HG03469 (cell line): ENCODE data around the gene P2RY11.

ENCODE experiments used
- ATAC-seq: cut with Tn5 transposase; IDR thresholded peaks from one replicate; pipeline ENCODE4 v1.9.1; 2021; ENCODE audit warnings: mild to moderate bottlenecking, moderate library complexity, moderate number of reproducible peaks; ENCODE audit not compliant: unreplicated experiment

Gene P2RY11

DNA sequence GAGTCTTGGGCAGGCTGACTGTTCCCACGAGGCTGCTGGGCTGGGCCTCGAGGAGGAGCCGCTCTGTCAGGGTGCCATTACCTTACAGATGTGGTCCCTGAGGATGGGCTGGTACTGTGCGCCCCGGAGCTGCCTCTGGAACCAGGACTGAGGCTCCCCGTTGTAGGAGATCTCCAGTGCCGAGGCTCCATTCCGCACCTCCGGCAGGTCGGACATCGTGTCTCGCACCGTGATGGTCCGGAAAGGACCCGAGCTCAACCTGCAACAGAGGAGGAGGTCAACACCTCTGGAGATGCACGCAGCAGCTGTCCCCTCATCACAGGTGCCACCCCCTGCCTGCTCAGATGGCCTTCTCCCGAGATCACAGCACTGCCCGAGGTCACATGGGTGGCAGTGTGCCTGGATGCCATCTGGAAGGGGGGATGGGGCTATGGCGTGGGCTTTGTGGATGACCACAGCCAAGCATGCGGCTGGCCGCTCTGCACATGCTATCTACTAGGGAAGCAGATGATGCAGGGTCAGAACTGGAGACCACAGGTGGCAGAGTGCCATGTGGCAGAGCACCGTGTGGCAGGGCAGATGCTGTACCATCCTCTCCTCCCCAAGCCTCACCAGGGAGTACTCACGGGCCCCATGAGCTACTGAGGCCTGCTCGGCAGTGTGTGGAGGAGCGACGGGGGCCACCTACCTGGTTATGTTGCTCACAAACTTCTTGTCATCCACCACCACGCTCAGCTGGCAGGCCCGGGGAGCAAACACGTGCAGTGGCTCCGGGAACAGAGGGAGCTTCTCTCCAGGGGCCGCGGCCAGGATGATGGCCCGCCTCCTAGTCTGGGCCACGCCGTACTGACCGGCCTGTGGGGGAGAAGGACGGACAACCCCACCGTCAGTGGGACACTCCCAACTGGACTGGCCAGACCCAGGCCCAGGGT is 26.5 kb downstream of the P2RY11 start:
- no peak for ATAC-seq

DNA sequence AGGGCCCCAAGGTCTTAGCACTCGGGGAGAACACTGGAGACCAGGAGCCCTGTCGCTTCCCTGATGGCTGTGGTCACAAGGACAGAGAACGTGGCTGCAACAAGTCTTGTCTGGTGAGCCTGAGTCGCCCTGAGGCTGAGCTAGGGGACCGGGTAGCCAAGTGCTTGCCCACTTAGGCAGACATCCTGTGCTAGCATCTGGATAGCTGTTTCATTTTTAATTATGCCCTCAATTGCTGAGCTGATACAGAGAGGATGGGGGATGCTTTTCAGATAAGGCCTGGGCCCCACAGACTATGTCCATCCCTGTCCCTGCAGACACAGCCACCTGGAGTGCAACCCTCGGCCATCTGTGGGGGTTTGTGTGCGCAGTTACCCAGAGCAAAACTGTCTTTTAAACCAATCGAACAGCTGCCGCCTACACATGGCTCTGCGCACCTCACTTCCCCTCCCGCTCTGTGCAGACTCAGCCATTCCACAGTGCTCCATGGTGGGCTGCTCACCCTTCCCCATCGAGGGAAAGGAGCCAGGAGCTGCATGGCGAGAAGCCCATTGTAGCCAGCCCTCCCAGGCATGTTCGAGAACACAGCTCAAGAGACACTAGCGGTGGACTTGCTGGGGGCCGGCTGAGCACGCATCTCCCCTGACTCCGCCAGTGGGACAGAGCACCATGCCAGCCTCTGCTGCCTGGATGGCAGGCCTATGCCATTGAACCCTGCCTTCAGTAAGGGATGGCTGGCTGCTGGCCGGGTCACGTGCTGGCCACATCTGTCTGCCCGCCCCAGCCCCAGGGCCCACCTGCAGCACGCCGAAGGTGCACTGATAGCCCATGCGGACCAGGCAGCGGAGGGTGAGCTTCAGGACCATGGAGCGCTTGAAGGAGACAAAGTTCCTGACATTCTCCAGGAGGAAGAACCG is 27.6 kb downstream of the P2RY11 start:
- no peak for ATAC-seq

DNA sequence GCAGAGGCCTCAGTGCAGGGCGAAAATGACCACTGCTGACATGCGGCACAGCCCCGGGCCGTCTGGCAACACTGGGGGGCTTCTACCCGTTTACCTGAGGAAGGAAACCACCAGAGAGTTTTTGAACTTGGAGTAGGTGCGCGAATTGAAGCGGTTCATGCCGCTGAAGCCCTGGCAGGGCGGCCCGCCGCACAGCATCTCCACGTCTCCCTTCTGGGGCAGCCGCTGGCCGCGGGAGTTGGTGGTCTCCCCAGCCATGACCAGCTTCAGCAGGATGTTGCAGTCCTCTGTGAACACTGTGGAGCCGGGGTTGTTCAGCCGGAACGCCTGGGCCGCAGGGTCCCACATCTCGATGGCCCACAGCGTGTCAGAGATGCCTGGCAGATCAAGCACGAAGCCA is 28.5 kb downstream of the P2RY11 start:
- ATAC-seq, result no peak

DNA sequence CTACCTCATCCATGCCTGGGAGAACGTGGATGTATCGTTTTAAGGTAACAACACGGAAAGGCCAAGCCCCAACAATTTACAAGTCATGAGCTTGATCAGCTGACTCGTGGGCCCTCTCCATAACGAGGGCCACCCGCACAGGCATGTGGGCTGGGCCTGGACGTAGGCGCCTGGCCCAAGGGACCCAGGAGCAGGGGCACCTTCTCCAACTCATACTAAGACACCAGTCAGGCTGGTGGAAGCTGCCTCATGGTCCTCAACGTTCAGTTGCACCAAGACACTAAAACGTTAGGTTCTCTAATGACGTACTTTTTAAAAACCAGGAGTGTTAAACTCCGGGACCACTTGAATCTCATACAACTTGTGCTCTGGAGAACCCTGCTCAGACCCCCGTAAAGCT is 30.0 kb downstream of the P2RY11 start:
- no peak for ATAC-seq

DNA sequence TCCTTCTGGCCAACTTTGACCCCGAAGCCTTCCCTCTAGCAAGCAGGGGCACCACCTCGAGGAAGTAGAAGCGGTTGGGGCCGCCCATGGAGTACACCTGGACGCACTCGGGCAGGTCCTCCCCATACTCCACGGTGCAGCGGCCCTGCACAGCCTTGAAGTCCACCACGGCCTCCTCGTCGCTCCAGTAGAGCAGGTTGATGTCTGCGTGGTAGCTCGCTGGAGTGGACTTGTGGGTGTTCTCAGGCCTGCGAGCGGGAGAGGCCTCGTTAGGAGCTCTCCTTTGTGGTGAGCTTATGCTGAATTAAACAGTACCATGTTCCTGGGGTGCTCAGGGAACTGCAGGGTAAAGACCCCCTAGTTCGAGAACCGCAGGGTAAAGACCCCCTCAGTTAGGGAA is 30.5 kb downstream of the P2RY11 start:
- ATAC-seq, result no peak

DNA sequence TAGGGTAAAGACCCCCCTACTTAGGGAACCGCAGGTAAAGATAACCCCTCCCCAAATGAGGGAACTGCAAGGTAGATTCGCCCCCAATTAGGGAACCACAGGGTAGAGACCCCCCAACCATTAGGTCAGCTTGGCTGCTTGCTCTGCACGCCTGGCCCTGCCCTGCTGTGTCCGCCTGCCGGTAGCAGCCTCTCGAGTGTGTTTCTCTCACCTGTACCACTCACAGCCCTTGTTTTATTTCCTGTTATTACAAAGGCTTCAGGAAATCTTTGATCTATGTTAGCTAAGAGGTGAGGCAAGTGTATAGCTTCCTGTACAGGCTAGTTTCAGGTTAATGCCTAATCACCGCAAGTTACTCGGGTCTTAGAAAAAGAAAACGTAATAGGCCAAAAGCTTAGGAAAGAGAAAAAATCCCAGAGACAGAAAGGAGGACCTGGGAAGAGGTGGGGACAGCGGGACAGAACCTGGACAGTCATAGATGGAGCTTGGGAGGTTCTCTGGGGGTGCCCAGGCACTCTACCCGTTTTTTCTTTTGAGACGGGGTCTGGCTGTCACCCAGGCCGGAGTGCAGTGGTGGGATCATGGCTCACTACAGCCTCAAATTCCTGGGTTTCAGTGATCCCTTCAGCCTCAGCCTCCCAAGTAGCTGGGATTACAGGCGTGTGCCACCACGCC is 31.3 kb downstream of the P2RY11 start:
- no peak for ATAC-seq

DNA sequence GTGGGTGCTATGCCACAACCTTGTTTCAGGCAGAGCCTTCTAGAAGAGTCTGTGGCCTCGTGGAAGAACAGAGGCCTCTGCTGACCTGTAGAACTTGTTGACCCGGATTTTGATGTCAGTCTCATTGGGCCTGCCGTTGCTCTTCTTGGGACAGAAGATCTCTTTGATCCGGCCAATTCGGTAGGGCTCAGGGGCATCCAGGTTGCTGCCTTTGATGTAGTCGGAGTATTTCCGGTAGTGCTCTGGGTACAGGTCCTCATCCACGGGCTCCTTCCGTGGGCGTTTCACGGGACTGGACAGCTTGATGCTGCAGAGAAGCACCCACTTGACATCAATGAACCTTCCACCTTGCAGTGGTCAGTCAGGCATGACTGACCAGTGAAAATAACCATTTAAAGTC is 32.2 kb downstream of the P2RY11 start:
- no peak for ATAC-seq

DNA sequence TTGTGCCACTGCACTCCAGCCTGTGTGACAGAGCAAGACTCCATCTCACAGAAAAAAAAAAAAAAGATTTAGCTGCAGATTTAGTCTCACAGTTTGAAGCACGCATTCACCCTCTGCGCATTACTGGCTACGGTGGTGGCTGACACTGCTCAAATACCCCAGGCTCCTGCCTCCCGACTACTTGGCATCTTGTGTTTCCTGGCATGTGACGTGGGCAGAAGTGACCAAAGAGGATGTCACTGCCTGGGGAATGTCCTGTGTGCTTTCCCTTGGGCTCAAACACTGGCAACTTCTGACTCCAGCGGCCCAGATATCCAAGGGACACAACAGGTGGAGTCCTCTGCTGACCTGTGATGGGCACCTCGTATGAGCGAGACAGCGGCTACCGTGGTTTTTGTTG is 32.9 kb downstream of the P2RY11 start:
- ATAC-seq, result no peak

DNA sequence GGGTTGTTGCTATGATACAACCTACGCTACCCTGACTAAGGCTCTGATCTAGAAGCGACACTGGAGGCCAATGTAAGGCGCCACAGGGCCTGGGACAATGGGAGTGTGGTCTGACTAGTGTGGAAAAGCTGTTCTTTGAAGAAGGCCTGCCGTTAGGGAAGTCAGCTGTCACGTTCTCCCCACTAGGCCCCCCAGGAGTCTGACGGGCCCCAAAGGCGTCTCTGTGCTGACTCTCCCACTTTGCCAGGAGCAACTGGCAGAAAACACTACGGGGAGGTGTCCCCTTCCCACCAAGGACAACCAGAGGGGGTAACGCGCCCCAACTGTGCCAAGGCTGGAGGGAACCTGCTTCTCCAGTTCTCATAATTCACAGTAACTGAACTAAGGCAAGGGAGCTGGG is 33.5 kb downstream of the P2RY11 start:
- no peak for ATAC-seq

DNA sequence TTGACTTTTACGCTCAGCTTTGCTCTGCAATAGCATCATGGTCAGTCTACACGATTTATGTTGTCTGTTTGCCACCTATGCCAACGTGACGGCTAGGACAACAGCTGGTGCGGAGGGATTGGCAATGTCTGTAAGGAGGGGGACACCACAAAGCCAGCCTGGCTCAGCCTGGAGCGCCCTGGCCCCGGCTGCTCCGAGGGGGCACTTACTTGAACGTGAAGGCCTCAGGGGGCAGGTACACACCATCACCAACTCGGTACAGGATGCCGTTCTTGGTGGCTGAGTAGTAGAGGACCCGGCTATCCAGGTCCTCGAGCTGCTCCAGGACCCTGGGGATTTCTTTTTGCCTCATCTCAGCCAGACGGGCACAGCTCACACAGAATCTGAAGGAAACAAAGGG is 34.6 kb downstream of the P2RY11 start:
- no peak for ATAC-seq

DNA sequence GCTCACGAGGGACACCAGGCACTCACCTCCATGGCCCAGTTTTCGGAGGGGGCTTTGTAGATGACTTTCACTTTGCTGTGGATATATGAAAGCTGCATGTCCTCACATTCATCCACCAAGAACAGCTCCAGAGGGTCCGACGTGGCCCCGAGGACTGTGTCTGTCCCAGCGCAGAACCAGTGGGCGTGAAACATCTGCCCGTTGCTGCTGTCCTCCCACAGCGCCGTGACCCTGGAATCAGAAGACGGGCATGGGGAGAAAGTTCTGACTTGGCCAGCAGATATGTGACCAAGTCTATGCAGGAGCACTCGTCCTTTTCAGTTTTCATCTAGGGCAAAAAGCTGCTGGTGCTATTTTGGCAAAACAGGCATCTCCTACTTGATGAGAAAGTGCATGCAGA is 37.9 kb downstream of the P2RY11 start:
- ATAC-seq, result no peak

DNA sequence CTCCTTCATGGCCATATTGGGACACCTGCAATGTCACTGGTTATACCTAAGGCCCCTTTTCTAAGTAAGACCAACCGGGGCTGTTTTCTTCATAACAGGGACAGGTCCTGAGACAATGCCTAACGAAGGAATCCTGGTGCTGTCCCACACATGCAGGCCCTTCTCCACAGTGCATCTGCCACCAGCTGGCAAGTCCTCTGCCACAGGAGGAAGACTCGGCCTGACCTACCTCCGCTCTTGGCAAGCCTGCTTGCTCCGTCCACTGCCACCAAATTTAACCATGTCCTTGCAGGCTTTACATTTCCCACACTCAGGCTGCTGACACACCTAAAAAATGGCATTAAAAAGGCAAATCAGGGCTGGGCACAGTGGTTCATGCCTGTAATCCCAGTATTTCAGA is 40.0 kb downstream of the P2RY11 start:
- no peak for ATAC-seq

DNA sequence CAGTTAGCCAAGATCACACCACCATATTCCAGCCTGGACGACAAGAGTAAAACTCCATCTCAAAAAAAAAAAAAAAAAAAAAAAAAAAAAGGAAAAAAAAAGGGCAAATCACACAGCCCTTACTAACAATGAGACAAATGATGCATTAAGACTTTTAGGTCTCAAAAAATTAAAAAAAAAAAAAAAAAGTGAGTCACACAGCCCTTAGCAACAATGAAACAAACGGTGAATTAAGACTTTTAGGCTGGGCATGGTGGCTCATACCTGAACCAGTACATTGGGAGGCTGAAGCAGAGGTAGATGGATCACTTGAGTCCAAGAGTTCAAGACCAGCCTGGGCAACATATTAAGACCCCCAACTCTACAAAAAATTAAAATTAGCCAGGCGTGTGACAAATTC is 40.6 kb downstream of the P2RY11 start:
- ATAC-seq, result no peak

DNA sequence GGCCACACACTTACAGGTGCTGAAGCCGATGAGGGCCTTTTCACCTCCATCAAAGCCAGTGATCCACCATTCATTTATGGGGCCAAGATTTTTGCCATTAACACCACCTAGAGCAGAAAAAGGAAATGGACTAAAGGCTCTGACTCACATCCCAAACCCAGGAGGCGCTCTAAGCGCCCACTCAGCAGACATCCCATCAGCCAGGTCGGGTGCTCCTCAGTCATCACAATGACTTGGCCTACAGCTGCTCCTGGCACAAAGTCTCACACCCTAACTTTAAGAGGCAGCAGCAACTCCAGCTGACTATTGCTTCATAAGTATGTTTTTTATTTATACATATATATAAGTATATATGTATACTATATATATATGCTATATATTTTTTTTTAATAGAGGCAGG is 44.3 kb downstream of the P2RY11 start:
- ATAC-seq, result no peak

DNA sequence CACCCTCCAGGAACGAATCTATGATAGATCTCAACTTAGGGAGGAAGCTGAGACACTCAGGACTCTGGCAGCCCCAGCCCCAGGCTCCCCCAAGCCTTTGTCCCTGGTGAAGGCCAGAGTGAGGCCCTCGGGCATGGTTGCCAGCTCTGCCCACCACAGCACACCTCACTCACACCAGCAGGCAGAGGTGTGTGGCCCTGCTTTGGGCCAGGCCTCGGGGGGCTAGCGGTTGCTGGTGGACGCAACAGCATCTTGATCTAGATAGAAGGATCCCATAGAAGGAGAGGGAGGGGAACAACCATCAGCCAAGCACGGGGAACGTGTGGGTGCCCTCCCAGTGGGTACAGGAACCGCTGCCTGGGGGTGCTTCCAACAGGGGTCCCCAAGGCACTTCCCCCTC is 46.6 kb downstream of the P2RY11 start:
- ATAC-seq, result no peak

DNA sequence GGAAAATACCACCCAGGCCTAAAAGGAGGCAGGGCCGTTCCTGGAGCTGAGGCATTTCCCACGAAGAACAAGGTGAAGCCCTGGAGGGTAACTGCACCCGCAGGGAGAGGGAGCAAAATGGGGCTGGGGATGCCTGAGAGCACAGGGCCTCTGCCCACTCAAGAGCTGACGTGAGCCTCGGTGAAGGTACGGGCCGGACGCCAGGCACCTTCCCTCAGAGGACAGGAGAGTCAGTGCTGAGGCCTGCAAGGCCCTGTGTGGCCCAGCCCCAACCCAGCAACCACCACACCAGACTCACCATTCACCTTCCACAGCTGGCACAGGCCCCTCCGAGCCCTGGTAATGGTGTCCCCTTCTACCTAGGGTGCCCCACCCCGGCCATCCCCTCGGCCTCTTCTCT is 47.0 kb downstream of the P2RY11 start:
- ATAC-seq, result no peak

DNA sequence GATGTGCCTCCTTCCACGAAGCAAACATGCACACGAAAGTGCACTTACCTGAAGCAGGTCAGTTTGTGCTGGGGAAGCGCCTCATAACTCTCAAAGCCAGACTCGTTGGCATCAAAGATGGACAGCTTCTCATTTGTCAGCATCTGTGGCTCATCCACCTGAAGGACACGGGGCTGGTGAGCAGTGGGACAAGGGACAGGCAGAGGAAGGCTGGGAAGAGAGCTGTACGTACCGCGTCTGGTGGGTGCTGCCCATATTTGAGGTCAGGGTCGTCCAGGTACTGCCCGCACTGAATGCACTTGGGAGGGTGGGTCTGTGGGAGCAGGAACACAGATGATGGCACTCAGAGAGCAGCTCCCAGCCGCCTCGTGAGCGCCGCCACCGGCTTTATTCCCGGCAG is 48.1 kb downstream of the P2RY11 start:
- ATAC-seq, result no peak

DNA sequence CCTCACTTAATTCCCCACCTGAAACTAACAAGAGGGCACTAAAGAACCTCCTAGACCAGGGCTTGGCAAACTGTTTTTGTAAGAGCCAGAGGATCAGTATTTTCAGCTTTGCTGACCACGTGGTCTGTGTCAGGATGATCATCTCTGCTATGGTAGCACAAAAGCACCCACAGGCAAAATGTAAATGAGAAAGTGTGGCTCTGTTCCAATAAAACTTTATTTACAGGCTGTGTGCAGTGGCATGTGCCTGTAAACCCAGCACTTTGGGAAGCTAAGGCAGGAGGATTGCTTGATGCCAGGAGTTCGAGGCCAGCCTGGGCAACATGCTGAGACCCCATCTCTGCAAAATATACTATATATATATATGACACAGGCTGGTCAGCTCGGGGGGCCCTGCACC is 52.0 kb downstream of the P2RY11 start:
- no peak for ATAC-seq
